PC-3 (cell line): Measurements from ENCODE around the gene GDPD1. TPM values are rescaled to one million over a fixed set of nuclear protein-coding genes. Genes with fewer than 3 reads are reported as not detected.

Experiments
- ATAC-seq: fragments of 200-7000 bp; cut with Tn5 transposase; 2 replicates; pipeline ENCODE4 v1.9.1; 2020; ENCODE audit warnings: mild to moderate bottlenecking, moderate library complexity
- BruUV-seq: library from RNA; stranded (reverse); fragments of 400-500 nt; replicated peaks from 2 replicates; lab custom pipeline; 2021; lab: Mats Ljungman, UMichigan
- CTCF ChIA-PET: fragments of 300-600 bp; sonication (Branson Sonifier 250); formaldehyde crosslinking; loops from one replicate; lab custom pipeline; 2022; ENCODE audit warnings: antibody characterized with exemption; lab: Charles Lee
- POLR2A ChIA-PET: fragments of 300-600 bp; sonication (Branson Sonifier 250); formaldehyde crosslinking; loops from one replicate; lab custom pipeline; 2022; ENCODE audit warnings: antibody characterized with exemption; ENCODE audit not compliant: unreplicated experiment; lab: Charles Lee
- DNase-seq: peaks from one replicate; pipeline ENCODE4 v3.0.0-alpha.2; 2015
- H2AFZ ChIP-seq: fragments of 300-600 bp; sonication (generic); 2 replicates; pipeline ENCODE4 v1.6.0; 2016; ENCODE audit warnings: antibody characterized with exemption, low read length
- H3F3A ChIP-seq: fragments of 300-600 bp; sonication (generic); one replicate; pipeline ENCODE4 v1.6.0; 2017; ENCODE audit warnings: antibody characterized with exemption, low read length, control low read depth, mild to moderate bottlenecking; ENCODE audit not compliant: unreplicated experiment
- H3K27ac ChIP-seq: fragments of 300-600 bp; sonication (generic); 2 replicates; pipeline ENCODE4 v1.5.1; 2016; ENCODE audit warnings: mild to moderate bottlenecking, low read length
- H3K27me3 ChIP-seq: fragments of 300-600 bp; sonication (generic); 2 replicates; pipeline ENCODE4 v1.6.1; 2016; ENCODE audit warnings: low read length, mixed read lengths
- H3K36me3 ChIP-seq: fragments of 300-600 bp; sonication (generic); 2 replicates; pipeline ENCODE4 v1.6.1; 2016; ENCODE audit warnings: low read depth, mixed run types, low read length, mixed read lengths
- H3K4me1 ChIP-seq: fragments of 300-600 bp; sonication (generic); 2 replicates; pipeline ENCODE4 v1.5.1; 2016; ENCODE audit warnings: low read length; ENCODE audit not compliant: insufficient read depth
- H3K4me2 ChIP-seq: fragments of 300-600 bp; sonication (generic); 2 replicates; pipeline ENCODE4 v1.6.0; 2016; ENCODE audit warnings: low read length
- H3K4me3 ChIP-seq: fragments of 300-600 bp; sonication (generic); 2 replicates; pipeline ENCODE4 v1.5.1; 2016; ENCODE audit warnings: mild to moderate bottlenecking, low read length, mixed read lengths
- H3K79me2 ChIP-seq: fragments of 300-600 bp; sonication (generic); 2 replicates; pipeline ENCODE4 v1.6.1; 2017; ENCODE audit warnings: low read length, mixed read lengths
- H3K9ac ChIP-seq: fragments of 300-600 bp; sonication (generic); 2 replicates; pipeline ENCODE4 v1.6.0; 2016; ENCODE audit warnings: mild to moderate bottlenecking, low read length
- H3K9me2 ChIP-seq: fragments of 300-600 bp; sonication (generic); replicated peaks from 2 replicates; pipeline ENCODE4 v1.6.1; 2016; ENCODE audit warnings: mixed run types, low read length, mixed read lengths
- H3K9me3 ChIP-seq: fragments of 300-600 bp; sonication (generic); 2 replicates; pipeline ENCODE4 v1.6.1; 2016; ENCODE audit warnings: low read length, mixed read lengths
- H4K20me1 ChIP-seq: fragments of 300-600 bp; sonication (generic); 2 replicates; pipeline ENCODE4 v1.6.1; 2016; ENCODE audit warnings: low read length, mixed read lengths
- EZH2 ChIP-seq: fragments of 300-600 bp; sonication (generic); IDR thresholded peaks from one replicate; pipeline ENCODE4 v1.6.1; 2017; ENCODE audit warnings: antibody characterized with exemption, mild to moderate bottlenecking, low read length; ENCODE audit not compliant: unreplicated experiment
- EZH2phosphoT487 ChIP-seq: fragments of 300-600 bp; sonication (generic); IDR thresholded peaks from 2 replicates; pipeline ENCODE4 v1.6.1; 2018; ENCODE audit warnings: mild to moderate bottlenecking, antibody characterized with exemption, low read length, borderline replicate concordance
- intact Hi-C: fragments of 100-400 bp; cut with micrococcal nuclease; formaldehyde crosslinking; loops from 2 replicates; pipeline ENCODE4 v1.9.0; 2023
- total RNA-seq: library from RNA; depleted of rRNA; stranded (reverse); fragments of >200 nt; gene quantifications from 2 replicates; pipeline ENCODE4 v1.2.3, GENCODE V29; 2014
- TF ChIP-seq, protein P1 (sequence below): fragments of 300-600 bp; sonication (generic); conservative IDR thresholded peaks from 2 replicates; pipeline ENCODE4 v1.5.1; 2017; ENCODE audit warnings: antibody characterized with exemption, low read depth, mild to moderate bottlenecking, low read length

Gene GDPD1
- total RNA-seq, 1 experiment from 2014 or later: 1.5 TPM

DNA sequence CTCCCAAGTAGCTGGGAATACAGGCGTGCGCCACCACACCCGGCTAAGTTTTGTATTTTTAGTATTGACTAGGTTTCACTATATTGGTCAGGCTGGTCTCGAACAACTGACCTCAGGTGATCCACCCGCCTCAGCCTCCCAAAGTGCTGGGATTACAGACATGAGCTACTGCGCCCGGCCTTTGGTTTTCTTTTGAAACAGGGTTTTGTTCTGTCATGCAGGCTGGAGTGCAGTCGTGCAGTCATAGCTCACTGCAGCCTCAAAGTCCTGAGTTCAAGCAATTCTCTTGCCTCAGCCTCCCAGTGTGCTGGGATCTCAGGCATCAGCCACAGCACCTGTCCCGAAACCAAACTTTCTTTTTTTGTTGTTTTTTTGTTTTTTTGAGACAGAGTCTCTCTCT, 39.7 kb upstream of the GDPD1 start:
- no peak overlapping the region for H3K4me3 ChIP-seq
- no peaks in the 10 kb centered on the region for H3K27me3 ChIP-seq
- H3K9ac ChIP-seq: no peak overlapping the region
- H3K4me2 ChIP-seq: no peak overlapping the region
- no peak for TF ChIP-seq EZH2
- TF ChIP-seq, protein P1, sequence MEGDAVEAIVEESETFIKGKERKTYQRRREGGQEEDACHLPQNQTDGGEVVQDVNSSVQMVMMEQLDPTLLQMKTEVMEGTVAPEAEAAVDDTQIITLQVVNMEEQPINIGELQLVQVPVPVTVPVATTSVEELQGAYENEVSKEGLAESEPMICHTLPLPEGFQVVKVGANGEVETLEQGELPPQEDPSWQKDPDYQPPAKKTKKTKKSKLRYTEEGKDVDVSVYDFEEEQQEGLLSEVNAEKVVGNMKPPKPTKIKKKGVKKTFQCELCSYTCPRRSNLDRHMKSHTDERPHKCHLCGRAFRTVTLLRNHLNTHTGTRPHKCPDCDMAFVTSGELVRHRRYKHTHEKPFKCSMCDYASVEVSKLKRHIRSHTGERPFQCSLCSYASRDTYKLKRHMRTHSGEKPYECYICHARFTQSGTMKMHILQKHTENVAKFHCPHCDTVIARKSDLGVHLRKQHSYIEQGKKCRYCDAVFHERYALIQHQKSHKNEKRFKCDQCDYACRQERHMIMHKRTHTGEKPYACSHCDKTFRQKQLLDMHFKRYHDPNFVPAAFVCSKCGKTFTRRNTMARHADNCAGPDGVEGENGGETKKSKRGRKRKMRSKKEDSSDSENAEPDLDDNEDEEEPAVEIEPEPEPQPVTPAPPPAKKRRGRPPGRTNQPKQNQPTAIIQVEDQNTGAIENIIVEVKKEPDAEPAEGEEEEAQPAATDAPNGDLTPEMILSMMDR: no peak
- TF ChIP-seq EZH2phosphoT487: no peak
- H4K20me1 ChIP-seq: no peaks in the 10 kb centered on the region
- H3K27ac ChIP-seq: no peak overlapping the region
- H3F3A ChIP-seq: no peaks in the 10 kb centered on the region
- H2AFZ ChIP-seq: no peak overlapping the region
- BruUV-seq: no TSS peak
- ChIA-PET POLR2A (no interaction called here), CTCF (no interaction called here)
- peaks cover 29% of the 10 kb centered on the region for H3K79me2 ChIP-seq
- no peaks in the 10 kb centered on the region for H3K9me3 ChIP-seq
- ATAC-seq: no peak
- DNase-seq: no peak
- intact Hi-C loops: no loop called here
- peaks cover 18% of the 10 kb centered on the region for H3K36me3 ChIP-seq
- no peaks in the 10 kb centered on the region for H3K4me1 ChIP-seq
- no peaks in the 10 kb centered on the region for H3K9me2 ChIP-seq

GRCh38 chr17:59181481-59181880, 38.8 kb upstream of the GDPD1 start:
- Histone ChIP-seq H3K4me3 (no peak overlapping the region), H3K9me2 (no peaks in the 10 kb centered on the region), H4K20me1 (no peaks in the 10 kb centered on the region), H3K4me1 (no peaks in the 10 kb centered on the region), H3K27ac (no peak overlapping the region), H3K27me3 (no peaks in the 10 kb centered on the region), H3K36me3 (peaks cover 26% of the 10 kb centered on the region), H3K9ac (no peak overlapping the region), H3K79me2 (peaks cover 21% of the 10 kb centered on the region), H3K9me3 (no peaks in the 10 kb centered on the region), H2AFZ (no peak overlapping the region), H3F3A (no peaks in the 10 kb centered on the region), H3K4me2 (no peak overlapping the region)
- TF ChIP-seq EZH2: no peak
- TF ChIP-seq, protein P1: no peak
- no peak for TF ChIP-seq EZH2phosphoT487
- BruUV-seq: no TSS peak
- ATAC-seq (no peak), DNase-seq (no peak)
- CTCF ChIA-PET: no interaction called here
- POLR2A ChIA-PET: no interaction called here
- intact Hi-C loops: no loop called here

GRCh38 chr17:59185997-59186396, 34.3 kb upstream of the GDPD1 start:
- no peaks in the 10 kb centered on the region for H4K20me1 ChIP-seq
- peaks cover 49% of the 10 kb centered on the region for H3K36me3 ChIP-seq
- no peak overlapping the region for H3K27ac ChIP-seq
- intact Hi-C loops: no loop called here
- no peak overlapping the region for H3K4me2 ChIP-seq
- no peak overlapping the region for H3K4me3 ChIP-seq
- POLR2A ChIA-PET: no interaction called here
- CTCF ChIA-PET: no interaction called here
- H3F3A ChIP-seq: no peaks in the 10 kb centered on the region
- BruUV-seq: no TSS peak
- DNase-seq (no peak), ATAC-seq (no peak)
- no peaks in the 10 kb centered on the region for H3K9me2 ChIP-seq
- H3K27me3 ChIP-seq: no peaks in the 10 kb centered on the region
- no peaks in the 10 kb centered on the region for H3K79me2 ChIP-seq
- H3K9me3 ChIP-seq: no peaks in the 10 kb centered on the region
- TF ChIP-seq EZH2 (no peak), EZH2phosphoT487 (no peak)
- TF ChIP-seq, protein P1: no peak
- H3K4me1 ChIP-seq: no peaks in the 10 kb centered on the region
- no peak overlapping the region for H3K9ac ChIP-seq
- no peak overlapping the region for H2AFZ ChIP-seq
